H1 (cell line): Measurements from ENCODE around the gene ENDOV. TPM values are rescaled to one million over a fixed set of nuclear protein-coding genes. Genes with fewer than 3 reads are reported as not detected.

Experiments used
- BRCA1 ChIP-seq: IDR thresholded peaks from 2 replicates; pipeline ENCODE4 v1.6.1; 2012; ENCODE audit warnings: low read depth, low read length, improper control_type of control experiment
- CTCF ChIP-seq, 3 experiments: IDR thresholded peaks; 1 replicate in 2 of 3; 2 replicates in 1 of 3; pipeline versions ENCODE4 v1.5.1 to v1.6.1; 2011; ENCODE audit warnings: low read length in 3 of 3, mild to moderate bottlenecking in 3 of 3, inconsistent platforms in 2 of 3, low read depth in 1 of 3, moderate library complexity in 1 of 3; ENCODE audit not compliant: insufficient read depth in 1 of 3; ENCODE audit errors: control extremely low read depth in 1 of 3
- GABPA ChIP-seq: IDR thresholded peaks from 2 replicates; pipeline ENCODE4 v1.6.1; 2011; ENCODE audit warnings: mild to moderate bottlenecking, low read length, moderate library complexity, borderline replicate concordance; ENCODE audit not compliant: insufficient read depth
- JUND ChIP-seq: IDR thresholded peaks from 2 replicates; pipeline ENCODE4 v1.6.1; 2011; ENCODE audit warnings: mild to moderate bottlenecking, improper control_type of control experiment, low read length
- TEAD4 ChIP-seq: IDR thresholded peaks from 2 replicates; pipeline ENCODE4 v1.6.1; 2012; ENCODE audit warnings: low read depth, low read length, inconsistent platforms, mixed read lengths
- YY1 ChIP-seq: IDR thresholded peaks from 2 replicates; pipeline ENCODE4 v1.6.1; 2011; ENCODE audit warnings: low read depth, mild to moderate bottlenecking, low read length
- polyA plus RNA-seq, 7 experiments: library from polyadenylated mRNA; depleted of rRNA in 3 of 7; stranded (reverse) in 5 of 7; unstranded in 2 of 7; fragments of >200 nt in 5 of 7; fragments of 200-250 nt in 2 of 7; gene quantifications; 1 replicate in 5 of 7; 2 replicates in 1 of 7; 4 replicates in 1 of 7; pipeline versions ENCODE4 v1.2.1 to v1.2.3, GENCODE V29; 2011 to 2013; ENCODE audit warnings: missing spikeins in 2 of 7, mixed read lengths in 2 of 7
- total RNA-seq: library from RNA; stranded (reverse); fragmentation: NEBNext Ultra II Directional; extraction: Animal tissue kit (Norgen Biotek cat#: 25700); gene quantifications from 2 replicates; pipeline ENCODE4 v1.2.1, GENCODE V29; 2021

The ENDOV gene
- total and polyA plus RNA-seq, 2 of the 8 experiments (the other 6 are each of a cell fraction or from before 2014, with no cell fraction given): 10.6 to 13.3 TPM

- TF ChIP-seq CTCF (IDR thresholded peaks at IDR 0.05; ENCODE audit: control extremely low read depth in 1 of 3, insufficient read depth in 1 of 3, low read depth in 1 of 3, low read length in 3 of 3) (peak; percentile 97 to 98 (median 98)), BRCA1 (no peak), TEAD4 (peak; percentile 68), GABPA (peak; percentile 81), JUND (0 out of 2 replicates have a peak, but pooled peaks have one; percentile 35), YY1 (peak; percentile 74; the same call in 1 of the 2 replicates)
- TF ChIP-seq, all 59 proteins: peak for 7
These were observed 11.8 kb downstream of the ENDOV start (continued) for GRCh38 chr17:80426671-80427326.
